IPS-18c (cell line): ENCODE results near the gene FBN3.
"Not testable (repeated sequence)": the region's sequence is repeated elsewhere in the genome, so short reads cannot be mapped to it uniquely, and the experiment has no call there.

Source experiments
- H3K4me3 ChIP-seq: 2 replicates; pipeline ENCODE4 v1.7.0; 2013; ENCODE audit warnings: low read depth, mild to moderate bottlenecking, low read length, moderate library complexity; ENCODE audit not compliant: insufficient read depth
- H3K9me3 ChIP-seq: one replicate; pipeline ENCODE4 v1.6.1; 2013; ENCODE audit warnings: mild to moderate bottlenecking, low read length, moderate library complexity; ENCODE audit not compliant: control insufficient read depth, insufficient read depth

FBN3 gene

GRCh38 chr19:8107301-8107903 lies 42.0 kb downstream of the FBN3 start:
- H3K4me3 ChIP-seq = no peak overlapping the region
- H3K9me3 ChIP-seq = no peaks in the 10 kb centered on the region

GRCh38 chr19:8105471-8105870 lies 43.9 kb downstream of the FBN3 start:
- H3K4me3 ChIP-seq = no peak overlapping the region
- H3K9me3 ChIP-seq = no peaks in the 10 kb centered on the region

GRCh38 chr19:8101910-8102309 lies 47.5 kb downstream of the FBN3 start:
- H3K9me3 ChIP-seq, H3K4me3 ChIP-seq: not testable (repeated sequence)

GRCh38 chr19:8101311-8101710 lies 48.1 kb downstream of the FBN3 start:
- Histone ChIP-seq H3K4me3 (no peak overlapping the region), H3K9me3 (no peaks in the 10 kb centered on the region)

- H3K4me3 ChIP-seq = no peak overlapping the region
- H3K9me3 ChIP-seq = peaks cover 4% of the 10 kb centered on the region
Measured at GRCh38 chr19:8097681-8098567, 51.5 kb downstream of the FBN3 start.

- Histone ChIP-seq H3K9me3 (peaks cover 4% of the 10 kb centered on the region), H3K4me3 (no peak overlapping the region)
Measured at GRCh38 chr19:8097198-8097597, 52.2 kb downstream of the FBN3 start.

- no peak overlapping the region for H3K4me3 ChIP-seq
- peaks cover 4% of the 10 kb centered on the region for H3K9me3 ChIP-seq
Measured at GRCh38 chr19:8096071-8096470, 53.3 kb downstream of the FBN3 start.

GRCh38 chr19:8095354-8095886 lies 54.0 kb downstream of the FBN3 start:
- Histone ChIP-seq H3K4me3 (no peak overlapping the region), H3K9me3 (peaks cover 4% of the 10 kb centered on the region)

GRCh38 chr19:8094336-8094735 lies 55.1 kb downstream of the FBN3 start:
- H3K4me3 ChIP-seq = no peak overlapping the region
- H3K9me3 ChIP-seq = peaks cover 4% of the 10 kb centered on the region

- H3K9me3 ChIP-seq = peaks cover 4% of the 10 kb centered on the region
- H3K4me3 ChIP-seq = no peak overlapping the region
Measured at GRCh38 chr19:8093740-8094139, 55.7 kb downstream of the FBN3 start.

GRCh38 chr19:8090950-8091349 lies 58.4 kb downstream of the FBN3 start:
- Histone ChIP-seq H3K4me3 (no peak overlapping the region), H3K9me3 (peaks cover 3% of the 10 kb centered on the region)

- H3K4me3 ChIP-seq = no peak overlapping the region
Measured at GRCh38 chr19:8089664-8090601, 59.5 kb downstream of the FBN3 start.

GRCh38 chr19:8088752-8089663 lies 60.4 kb downstream of the FBN3 start:
- Histone ChIP-seq H3K4me3 (no peak overlapping the region), H3K9me3 (no peaks in the 10 kb centered on the region)

More at GRCh38 chr19:8089664-8090601, 59.5 kb downstream of the FBN3 start:
- no peaks in the 10 kb centered on the region for H3K9me3 ChIP-seq

- H3K9me3 ChIP-seq = no peaks in the 10 kb centered on the region
- no peak overlapping the region for H3K4me3 ChIP-seq
Measured at GRCh38 chr19:8087876-8088275, 61.5 kb downstream of the FBN3 start.

GRCh38 chr19:8086849-8087248 lies 62.5 kb downstream of the FBN3 start:
- Histone ChIP-seq H3K4me3 (no peak overlapping the region), H3K9me3 (no peaks in the 10 kb centered on the region)

- Histone ChIP-seq H3K4me3 (no peak overlapping the region), H3K9me3 (no peaks in the 10 kb centered on the region)
Measured at GRCh38 chr19:8085598-8086408, 63.6 kb downstream of the FBN3 start.
